GM23248 (cell line): Measurements from ENCODE around the gene IRF3. TPM values are rescaled to one million over a fixed set of nuclear protein-coding genes. Genes with fewer than 3 reads are reported as not detected.

Experiments
- DNase-seq: peaks from one replicate; pipeline ENCODE4 v3.0.0-alpha.2; 2015
- H2AFZ ChIP-seq: fragments of 200-600 bp; sonication (generic); 2 replicates; pipeline ENCODE4 v1.6.1; 2016; ENCODE audit warnings: antibody characterized with exemption
- H3F3A ChIP-seq: fragments of 200-600 bp; sonication (generic); 2 replicates; pipeline ENCODE4 v1.6.1; 2016; ENCODE audit warnings: mild to moderate bottlenecking, antibody characterized with exemption, mixed run types; ENCODE audit not compliant: insufficient read depth
- H3K27ac ChIP-seq: fragments of 200-600 bp; sonication (generic); 2 replicates; pipeline ENCODE4 v1.5.1; 2016; ENCODE audit warnings: mild to moderate bottlenecking
- H3K27me3 ChIP-seq: fragments of 200-600 bp; sonication (generic); replicated peaks from 2 replicates; pipeline ENCODE4 v1.6.1; 2016; ENCODE audit warnings: mild to moderate bottlenecking; ENCODE audit not compliant: insufficient read depth
- H3K36me3 ChIP-seq: fragments of 200-600 bp; sonication (generic); 2 replicates; pipeline ENCODE4 v1.6.1; 2016; ENCODE audit warnings: low read depth, mild to moderate bottlenecking
- H3K4me1 ChIP-seq: fragments of 200-600 bp; sonication (generic); 2 replicates; pipeline ENCODE4 v1.6.1; 2016; ENCODE audit warnings: mild to moderate bottlenecking; ENCODE audit not compliant: insufficient read depth
- H3K4me2 ChIP-seq: fragments of 200-600 bp; sonication (generic); one replicate; pipeline ENCODE4 v1.6.1; 2016; ENCODE audit warnings: mild to moderate bottlenecking; ENCODE audit not compliant: unreplicated experiment
- H3K4me3 ChIP-seq: fragments of 200-600 bp; sonication (generic); 2 replicates; pipeline ENCODE4 v1.5.1; 2016; ENCODE audit warnings: mild to moderate bottlenecking
- H3K79me2 ChIP-seq: fragments of 200-600 bp; sonication (generic); 2 replicates; pipeline ENCODE4 v1.6.1; 2016; ENCODE audit warnings: mild to moderate bottlenecking; ENCODE audit not compliant: insufficient read depth
- H3K9ac ChIP-seq: fragments of 200-600 bp; sonication (generic); 2 replicates; pipeline ENCODE4 v1.6.1; 2016; ENCODE audit warnings: mild to moderate bottlenecking
- H3K9me2 ChIP-seq: fragments of 200-600 bp; sonication (generic); 2 replicates; pipeline ENCODE4 v1.6.1; 2016; ENCODE audit warnings: mixed run types, mild to moderate bottlenecking, moderate library complexity; ENCODE audit not compliant: insufficient read depth
- H3K9me3 ChIP-seq: fragments of 200-600 bp; sonication (generic); one replicate; pipeline ENCODE4 v1.6.1; 2017; ENCODE audit warnings: low read depth
- H4K20me1 ChIP-seq: fragments of 200-600 bp; sonication (generic); 2 replicates; pipeline ENCODE4 v1.6.0; 2016; ENCODE audit not compliant: insufficient read depth
- EZH2 ChIP-seq: fragments of 200-600 bp; sonication (generic); IDR thresholded peaks from 2 replicates; pipeline ENCODE4 v1.6.1; 2018; ENCODE audit warnings: antibody characterized with exemption, mild to moderate bottlenecking; ENCODE audit not compliant: insufficient read depth, poor library complexity, severe bottlenecking
- EZH2phosphoT487 ChIP-seq: fragments of 200-600 bp; sonication (generic); IDR thresholded peaks from 2 replicates; pipeline ENCODE4 v1.6.1; 2018; ENCODE audit warnings: antibody characterized with exemption, moderate library complexity, mild to moderate bottlenecking, low read depth; ENCODE audit not compliant: insufficient read depth
- WGBS, 2 experiments: methylation state at CpG; one replicate each; pipeline ENCODE4 v1.1.6; 2015 to 2017; ENCODE audit warnings: low lambda C conversion rate in 2 of 2, low coverage in 1 of 2; ENCODE audit errors: missing lambda C conversion rate in 2 of 2; 5-methylcytosine and 5-hydroxymethylcytosine counted together
- in situ Hi-C: fragments of 300-500 bp; cut with MboI; formaldehyde crosslinking; loops from 2 replicates; pipeline ENCODE4 v1.15.0; 2020
- polyA plus RNA-seq: library from polyadenylated mRNA; unstranded; fragments of >200 nt; fragmentation: Nextera tagmentation; extraction: Ambion mirVana; gene quantifications from 2 replicates; pipeline ENCODE4 v1.2.1, GENCODE V29; 2016
- total RNA-seq: library from RNA; depleted of rRNA; stranded (reverse); fragments of >200 nt; shearing (Covaris generic); gene quantifications from 2 replicates; pipeline ENCODE4 v1.2.3, GENCODE V29; 2014

IRF3 gene
- total and polyA plus RNA-seq, 2 experiments from 2014 or later = 28.6 to 50.0 TPM

DNA sequence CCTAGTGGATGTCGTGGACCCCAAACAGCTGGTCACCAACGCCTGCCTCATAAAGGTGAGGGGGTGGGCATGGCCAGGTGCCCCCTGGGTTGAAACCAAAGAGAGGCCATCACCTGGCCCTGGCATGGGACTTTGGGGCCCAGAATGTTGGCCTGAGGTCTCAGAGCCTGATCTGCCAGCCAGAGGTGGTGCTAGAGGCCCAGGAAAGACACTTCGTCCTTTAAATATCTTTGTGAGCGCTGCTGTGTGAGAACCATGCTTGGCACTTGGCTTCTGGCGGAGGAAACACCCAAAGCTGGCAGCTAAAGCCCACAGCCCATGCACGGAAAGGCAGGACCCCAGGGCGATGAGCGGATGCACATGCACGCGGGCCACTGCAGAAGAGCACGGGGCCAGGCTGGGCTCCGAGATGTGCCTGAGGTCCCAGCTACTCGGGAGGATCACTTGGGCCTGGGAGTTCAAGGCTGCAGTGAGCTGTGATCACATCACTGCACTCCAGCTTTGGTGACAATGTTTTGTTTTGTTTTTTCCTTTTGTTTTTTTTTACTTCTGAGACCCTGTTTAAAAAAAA is 19.4 kb upstream of the IRF3 start:
- Histone ChIP-seq H3K79me2 (peaks cover 37% of the 10 kb centered on the region), H3K4me2 (no peak overlapping the region), H3K9ac (no peak overlapping the region), H3K9me3 (no peaks in the 10 kb centered on the region), H3K9me2 (no peaks in the 10 kb centered on the region), H2AFZ (no peak overlapping the region), H3K27me3 (no peaks in the 10 kb centered on the region), H3F3A (no peaks in the 10 kb centered on the region), H3K4me3 (no peak overlapping the region), H4K20me1 (no peaks in the 10 kb centered on the region), H3K36me3 (peaks cover 11% of the 10 kb centered on the region; the same call in 1 of the 2 replicates), H3K27ac (no peak overlapping the region), H3K4me1 (0 out of 2 replicates have a peak, but pooled peaks cover 4% of the 10 kb centered on the region)
- peak; percentile 18 for DNase-seq
- TF ChIP-seq EZH2 = no peak
- TF ChIP-seq EZH2phosphoT487 = no peak
- WGBS, 2 experiments = 87 to 90% methylated on average over 13 of the region's 13 CpGs
- in situ Hi-C loops = no loop called here

DNA sequence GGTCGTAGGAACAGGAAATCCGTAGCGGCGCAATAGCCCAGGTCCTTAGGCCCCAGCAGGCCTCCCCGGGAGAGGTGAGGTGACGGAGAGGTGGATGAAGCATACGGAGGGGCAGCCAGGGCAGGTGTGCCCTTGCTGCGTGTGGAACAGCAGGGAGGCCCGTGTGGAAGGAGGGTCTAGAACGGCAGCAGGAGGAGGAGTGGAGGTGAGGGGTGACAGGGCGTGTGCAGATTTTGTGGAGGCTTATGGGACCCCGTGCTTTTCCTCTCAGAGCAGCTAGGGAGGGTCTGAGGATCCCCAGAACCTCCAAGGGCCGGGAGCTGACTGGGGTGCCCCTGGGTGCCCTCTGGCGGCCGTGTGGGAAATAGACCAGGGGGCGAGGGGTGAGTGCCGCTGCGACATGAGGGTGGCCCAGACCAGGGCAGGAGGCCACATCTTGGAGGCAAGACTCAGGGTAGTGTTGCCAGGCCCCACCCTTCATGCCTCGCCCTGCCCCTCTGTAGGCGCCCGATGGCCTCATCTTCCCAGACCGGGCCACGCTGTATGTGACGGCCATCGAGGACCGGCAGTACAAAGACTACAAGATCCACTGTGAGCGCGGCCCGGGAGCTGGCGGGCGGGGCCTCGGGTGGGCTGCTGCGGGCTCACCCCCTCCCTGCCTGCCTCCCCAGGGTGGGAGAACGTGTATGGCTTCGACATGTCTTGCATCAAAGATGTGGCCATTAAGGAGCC is 18.8 kb upstream of the IRF3 start:
- no peaks in the 10 kb centered on the region for H3F3A ChIP-seq
- H3K9ac ChIP-seq = no peak overlapping the region
- no peaks in the 10 kb centered on the region for H3K9me3 ChIP-seq
- no peaks in the 10 kb centered on the region for H3K27me3 ChIP-seq
- peaks cover 44% of the 10 kb centered on the region for H3K79me2 ChIP-seq
- WGBS, 2 experiments = 70 to 74% methylated on average over 32 to 35 of the region's 35 CpGs
- H3K9me2 ChIP-seq = no peaks in the 10 kb centered on the region
- no peak overlapping the region for H3K4me2 ChIP-seq
- no peak overlapping the region for H3K27ac ChIP-seq
- no peak overlapping the region for H2AFZ ChIP-seq
- H3K36me3 ChIP-seq = peaks cover 11% of the 10 kb centered on the region; the same call in 1 of the 2 replicates
- 0 out of 2 replicates have a peak, but pooled peaks cover 4% of the 10 kb centered on the region for H3K4me1 ChIP-seq
- DNase-seq = peak; percentile 47
- no peaks in the 10 kb centered on the region for H4K20me1 ChIP-seq
- in situ Hi-C loops = no loop called here
- TF ChIP-seq EZH2phosphoT487 (no peak), EZH2 (no peak)
- no peak overlapping the region for H3K4me3 ChIP-seq

DNA sequence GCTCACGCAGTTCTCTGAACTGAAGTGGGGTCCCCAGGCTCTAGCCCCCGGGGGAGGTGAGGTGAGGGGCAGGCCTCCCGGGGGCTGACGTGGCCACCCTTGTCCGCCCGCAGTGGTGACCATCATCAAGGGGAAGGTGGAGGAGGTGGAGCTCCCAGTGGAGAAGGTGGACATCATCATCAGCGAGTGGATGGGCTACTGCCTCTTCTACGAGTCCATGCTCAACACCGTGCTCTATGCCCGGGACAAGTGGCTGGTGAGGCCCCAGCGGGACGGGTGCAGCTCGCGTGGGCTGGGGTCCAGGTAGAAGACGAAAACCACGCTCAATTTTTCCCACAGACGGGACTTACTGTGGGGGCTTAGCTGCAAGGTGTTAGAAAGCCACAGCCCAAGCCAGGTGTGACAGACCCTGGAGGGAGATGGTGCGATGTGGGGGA is 18.2 kb upstream of the IRF3 start:
- Histone ChIP-seq H3K4me1 (0 out of 2 replicates have a peak, but pooled peaks cover 4% of the 10 kb centered on the region), H3K9me3 (no peaks in the 10 kb centered on the region), H3K36me3 (peaks cover 11% of the 10 kb centered on the region; the same call in 1 of the 2 replicates), H3K4me2 (no peak overlapping the region), H3K9me2 (no peaks in the 10 kb centered on the region), H3F3A (no peaks in the 10 kb centered on the region), H3K79me2 (peaks cover 49% of the 10 kb centered on the region), H4K20me1 (no peaks in the 10 kb centered on the region), H3K27me3 (no peaks in the 10 kb centered on the region), H3K27ac (no peak overlapping the region), H3K9ac (no peak overlapping the region), H2AFZ (no peak overlapping the region), H3K4me3 (no peak overlapping the region)
- TF ChIP-seq EZH2 (no peak), EZH2phosphoT487 (no peak)
- in situ Hi-C loops = no loop called here
- DNase-seq = no peak
- 94% methylated on average over 18 of the region's 18 CpGs for WGBS, 2 experiments

DNA sequence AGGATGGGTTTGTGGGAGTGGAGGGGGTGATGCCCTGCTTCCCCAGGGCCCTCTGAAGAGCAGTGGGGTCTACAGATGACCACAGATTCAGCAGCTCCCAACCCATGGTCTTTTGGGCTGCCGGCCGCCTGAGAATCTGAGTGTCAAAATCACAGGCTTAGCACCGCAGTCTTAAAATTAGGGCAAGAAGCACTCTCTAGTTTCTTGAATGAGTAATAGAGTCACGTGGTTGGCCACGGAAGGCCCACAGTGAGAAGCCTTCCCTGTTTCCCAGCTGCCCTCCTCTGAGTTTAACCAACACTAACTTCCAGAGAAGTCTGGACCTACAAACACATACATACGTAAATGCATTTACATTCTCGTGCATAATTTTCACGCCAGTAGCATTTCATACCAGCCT is 16.6 kb upstream of the IRF3 start:
- no peak overlapping the region for H3K9ac ChIP-seq
- H3K79me2 ChIP-seq = peaks cover 65% of the 10 kb centered on the region
- no peak overlapping the region for H3K27ac ChIP-seq
- no peaks in the 10 kb centered on the region for H3K27me3 ChIP-seq
- in situ Hi-C loops = no loop called here
- H3K4me2 ChIP-seq = no peak overlapping the region
- no peaks in the 10 kb centered on the region for H3K9me3 ChIP-seq
- no peaks in the 10 kb centered on the region for H4K20me1 ChIP-seq
- WGBS, 2 experiments = 76 to 82% methylated on average over 8 of the region's 8 CpGs
- H3K9me2 ChIP-seq = no peaks in the 10 kb centered on the region
- DNase-seq = peak; percentile 65
- TF ChIP-seq EZH2phosphoT487 (no peak), EZH2 (no peak)
- H2AFZ ChIP-seq = no peak overlapping the region
- no peaks in the 10 kb centered on the region for H3F3A ChIP-seq
- H3K4me1 ChIP-seq = 0 out of 2 replicates have a peak, but pooled peaks cover 4% of the 10 kb centered on the region
- peaks cover 11% of the 10 kb centered on the region; the same call in 1 of the 2 replicates for H3K36me3 ChIP-seq
- H3K4me3 ChIP-seq = no peak overlapping the region
